Trophoblast cell (in vitro differentiated cells and primary cell): Measurements from ENCODE around the gene LGALS7.

Experiments used
- DNase-seq, 2 donors: peaks; one replicate each; pipeline ENCODE4 v3.0.0-alpha.2; 2016
- H2AFZ ChIP-seq: 2 replicates; pipeline ENCODE4 v1.6.1; 2013; ENCODE audit warnings: low read length, moderate library complexity, mild to moderate bottlenecking; ENCODE audit not compliant: insufficient read depth, poor library complexity
- H2AK5ac ChIP-seq: 2 replicates; pipeline ENCODE4 v1.6.1; 2013; ENCODE audit warnings: mild to moderate bottlenecking, low read length
- H2BK120ac ChIP-seq: 2 replicates; pipeline ENCODE4 v1.6.1; 2013; ENCODE audit warnings: low read length, mild to moderate bottlenecking, moderate library complexity; ENCODE audit not compliant: insufficient read depth, poor library complexity
- H2BK12ac ChIP-seq: 2 replicates; pipeline ENCODE4 v1.6.1; 2013; ENCODE audit warnings: mild to moderate bottlenecking, low read length, moderate library complexity
- H2BK5ac ChIP-seq: 2 replicates; pipeline ENCODE4 v1.6.1; 2013; ENCODE audit warnings: low read length, low read depth, moderate library complexity, mild to moderate bottlenecking; ENCODE audit not compliant: poor library complexity
- H3K14ac ChIP-seq: 2 replicates; pipeline ENCODE4 v1.6.1; 2013; ENCODE audit warnings: mild to moderate bottlenecking, low read length
- H3K18ac ChIP-seq: 2 replicates; pipeline ENCODE4 v1.6.1; 2013; ENCODE audit warnings: mild to moderate bottlenecking, low read length
- H3K23ac ChIP-seq: 2 replicates; pipeline ENCODE4 v1.6.1; 2013; ENCODE audit warnings: low read length
- H3K27ac ChIP-seq: 2 replicates; pipeline ENCODE4 v1.5.1; 2013; ENCODE audit warnings: low read depth, mild to moderate bottlenecking, inconsistent platforms, low read length, moderate library complexity
- H3K27me3 ChIP-seq: 2 replicates; pipeline ENCODE4 v1.6.1; 2013; ENCODE audit warnings: inconsistent platforms, mild to moderate bottlenecking, low read length, moderate library complexity; ENCODE audit not compliant: insufficient read depth
- H3K36me3 ChIP-seq, 2 experiments: 1 replicate in 1 of 2; 2 replicates in 1 of 2; pipeline ENCODE4 v1.6.1; 2013; ENCODE audit warnings: low read length in 2 of 2, mild to moderate bottlenecking in 2 of 2, moderate library complexity in 1 of 2; ENCODE audit not compliant: insufficient read depth in 2 of 2, control insufficient read depth in 1 of 2
- H3K4ac ChIP-seq: 2 replicates; pipeline ENCODE4 v1.6.1; 2013; ENCODE audit warnings: low read depth, mild to moderate bottlenecking, low read length, moderate library complexity
- H3K4me1 ChIP-seq, 2 experiments: 1 replicate in 1 of 2; 2 replicates in 1 of 2; pipeline ENCODE4 v1.6.1; 2013; ENCODE audit warnings: low read length in 2 of 2, mild to moderate bottlenecking in 2 of 2, moderate library complexity in 1 of 2; ENCODE audit not compliant: insufficient read depth in 2 of 2, control insufficient read depth in 1 of 2
- H3K4me2 ChIP-seq: 2 replicates; pipeline ENCODE4 v1.6.1; 2013; ENCODE audit warnings: inconsistent platforms, mild to moderate bottlenecking, low read length, moderate library complexity
- H3K4me3 ChIP-seq: 2 replicates; pipeline ENCODE4 v1.5.1; 2013; ENCODE audit warnings: mild to moderate bottlenecking, low read depth, low read length, inconsistent platforms
- H3K79me1 ChIP-seq: one replicate; pipeline ENCODE4 v1.6.1; 2013; ENCODE audit warnings: low read length
- H3K79me2 ChIP-seq: 2 replicates; pipeline ENCODE4 v1.6.1; 2013; ENCODE audit warnings: low read length, mild to moderate bottlenecking; ENCODE audit not compliant: control insufficient read depth, insufficient read depth, poor library complexity
- H3K9ac ChIP-seq: 2 replicates; pipeline ENCODE4 v1.6.1; 2013; ENCODE audit warnings: mild to moderate bottlenecking, low read length
- H3K9me3 ChIP-seq: 2 replicates; pipeline ENCODE4 v1.6.1; 2013; ENCODE audit warnings: low read depth, mild to moderate bottlenecking, control low read depth, inconsistent platforms, low read length; ENCODE audit not compliant: insufficient read depth
- H4K12ac ChIP-seq: 2 replicates; pipeline ENCODE4 v1.6.1; 2013; ENCODE audit warnings: low read depth, mild to moderate bottlenecking, low read length, moderate library complexity
- H4K8ac ChIP-seq: 2 replicates; pipeline ENCODE4 v1.6.1; 2013; ENCODE audit warnings: low read depth, mild to moderate bottlenecking, low read length, moderate library complexity
- H4K91ac ChIP-seq: one replicate; pipeline ENCODE4 v1.6.1; 2013; ENCODE audit warnings: low read depth, mild to moderate bottlenecking, low read length, moderate library complexity
- WGBS: extraction: QIAGEN DNeasy Blood & Tissue Kit; methylation state at CpG from one replicate; pipeline ENCODE4 v1.1.7; 2013; ENCODE audit warnings: missing lambda C conversion rate; ENCODE audit not compliant: insufficient read length, insufficient coverage; ENCODE audit errors: extremely low coverage; 5-methylcytosine and 5-hydroxymethylcytosine counted together

LGALS7 gene

DNA sequence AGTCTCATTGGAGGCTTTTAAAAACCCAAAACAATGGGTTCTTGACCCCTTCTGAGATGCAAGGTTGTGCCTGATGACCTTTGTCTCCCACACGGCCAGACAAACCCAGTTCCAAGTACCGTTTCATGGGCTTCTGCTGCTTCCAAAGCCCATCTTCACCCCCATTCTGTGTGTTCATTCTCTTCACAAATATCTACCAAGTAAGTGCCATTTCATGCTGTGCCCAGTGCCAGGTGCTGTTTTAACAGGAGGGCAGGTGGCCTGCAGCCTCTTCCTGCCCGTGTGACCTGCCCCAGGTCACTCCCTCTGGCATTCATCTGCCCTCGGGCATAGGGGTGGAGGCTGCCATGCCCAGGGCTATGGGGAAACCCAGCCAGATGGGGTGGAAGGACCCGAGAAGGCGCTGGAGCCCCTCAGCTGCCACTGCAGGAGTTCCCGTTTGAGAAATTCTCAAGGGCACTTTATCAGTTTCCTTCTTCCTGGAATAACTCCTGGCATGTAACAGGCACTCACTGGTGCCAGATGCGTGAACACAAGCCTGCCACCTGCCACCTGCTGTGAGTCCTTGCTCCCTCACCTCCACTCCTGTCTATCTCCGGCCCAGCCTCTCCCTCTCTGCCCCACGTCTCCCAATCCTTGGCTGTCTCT, 41.5 kb downstream of the LGALS7 start:
- Histone ChIP-seq H4K8ac (no peak overlapping the region), H2BK5ac (no peak overlapping the region), H3K9ac (no peak overlapping the region), H3K79me2 (no peaks in the 10 kb centered on the region), H3K27me3 (no peaks in the 10 kb centered on the region), H2BK12ac (no peak overlapping the region), H3K4me1 (peaks cover 21% of the 10 kb centered on the region in 2 experiments), H4K12ac (no peak overlapping the region), H3K23ac (no peak overlapping the region), H3K79me1 (peaks cover 10% of the 10 kb centered on the region), H3K14ac (no peak overlapping the region), H2AFZ (no peak overlapping the region), H3K4me3 (no peak overlapping the region), H3K9me3 (no peaks in the 10 kb centered on the region), H3K36me3 (peaks cover 48 to 55% of the 10 kb centered on the region in 2 experiments), H3K4ac (no peak overlapping the region), H2BK120ac (no peak overlapping the region), H2AK5ac (no peak overlapping the region), H3K27ac (no peak overlapping the region), H4K91ac (no peak overlapping the region), H3K18ac (no peak overlapping the region), H3K4me2 (no peak overlapping the region)
- no CpG with 5 or more reads among the region's 10 CpGs for WGBS
- peak in 1 of 2 donors; percentile 24 for DNase-seq

DNA sequence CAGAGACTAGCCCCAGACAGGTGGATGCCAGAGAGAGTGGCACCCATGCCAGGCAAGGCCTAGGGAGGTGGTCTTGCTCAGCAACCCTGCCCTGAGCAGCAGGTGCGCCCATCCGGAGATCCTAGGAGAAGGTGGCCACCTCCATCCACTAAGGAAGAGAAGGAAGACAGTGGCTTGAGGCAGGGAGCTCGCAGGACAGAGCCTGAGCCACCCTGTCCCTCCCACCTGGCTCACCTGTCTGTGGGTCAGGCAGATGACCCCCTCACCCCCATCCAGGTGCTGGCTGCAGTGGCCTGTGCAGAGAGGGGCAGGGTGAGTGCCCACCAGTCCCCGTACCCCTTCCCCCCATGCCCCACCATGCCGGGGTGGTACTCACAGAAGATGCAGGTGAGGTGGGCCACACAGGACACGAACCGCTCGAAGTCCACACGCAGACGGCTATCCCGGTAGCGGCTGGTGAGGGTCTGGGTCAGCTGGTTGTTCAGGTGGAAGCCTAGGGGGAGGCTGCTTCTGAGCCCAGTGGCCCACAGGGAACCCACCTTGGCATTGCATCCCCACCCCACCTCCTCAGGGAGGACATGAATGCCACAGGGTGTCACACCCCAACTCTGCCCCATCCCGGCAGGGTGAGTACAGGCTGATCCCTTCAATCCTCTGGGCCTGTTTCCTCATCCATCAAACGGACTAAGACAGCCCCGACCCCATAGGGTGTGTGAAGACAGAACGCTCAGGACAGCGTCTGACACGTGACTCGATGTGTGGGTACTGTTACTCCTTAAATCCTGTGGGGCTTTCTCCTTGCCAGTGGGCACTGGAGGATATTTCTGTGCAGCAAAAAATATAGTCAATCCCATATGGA, 42.4 kb downstream of the LGALS7 start:
- WGBS = no CpG with 5 or more reads among the region's 19 CpGs
- Histone ChIP-seq H3K9ac (peak overlapping the region; percentile 32), H3K4me2 (no peak overlapping the region), H3K36me3 (peaks cover 56 to 64% of the 10 kb centered on the region in 2 experiments), H3K18ac (no peak overlapping the region), H2AFZ (no peak overlapping the region), H3K23ac (no peak overlapping the region), H2BK5ac (no peak overlapping the region), H3K4me1 (peaks cover 17% of the 10 kb centered on the region in 2 experiments), H2BK12ac (no peak overlapping the region), H3K27ac (no peak overlapping the region), H2BK120ac (no peak overlapping the region), H4K8ac (no peak overlapping the region), H3K4me3 (no peak overlapping the region), H4K12ac (peak overlapping the region; percentile 20), H3K4ac (no peak overlapping the region), H3K27me3 (no peaks in the 10 kb centered on the region), H2AK5ac (no peak overlapping the region), H3K14ac (no peak overlapping the region), H3K79me2 (no peaks in the 10 kb centered on the region), H3K9me3 (no peaks in the 10 kb centered on the region), H3K79me1 (peaks cover 4% of the 10 kb centered on the region), H4K91ac (no peak overlapping the region)
- DNase-seq = no peak

GRCh38 chr19:38730470-38730730, 42.9 kb downstream of the LGALS7 start:
- Histone ChIP-seq H2AK5ac (no peak overlapping the region), H4K91ac (no peak overlapping the region), H3K79me1 (peaks cover 3% of the 10 kb centered on the region), H3K14ac (no peak overlapping the region), H3K4me3 (no peak overlapping the region), H3K4ac (no peak overlapping the region), H4K8ac (no peak overlapping the region), H3K9ac (no peak overlapping the region), H2BK12ac (no peak overlapping the region), H3K9me3 (no peaks in the 10 kb centered on the region), H3K18ac (no peak overlapping the region), H3K27me3 (no peaks in the 10 kb centered on the region), H3K4me2 (no peak overlapping the region), H3K23ac (no peak overlapping the region), H2BK5ac (no peak overlapping the region), H3K4me1 (peaks cover 16% of the 10 kb centered on the region in 2 experiments), H3K36me3 (peaks cover 62 to 69% of the 10 kb centered on the region in 2 experiments), H2BK120ac (no peak overlapping the region), H4K12ac (peak overlapping the region; percentile 20), H3K79me2 (no peaks in the 10 kb centered on the region), H3K27ac (no peak overlapping the region), H2AFZ (no peak overlapping the region)
- no CpG with 5 or more reads among the region's 7 CpGs for WGBS
- DNase-seq = no peak

- H3K27ac ChIP-seq = no peak overlapping the region
- peak; percentile 55 to 78 for DNase-seq
- H3K23ac ChIP-seq = no peak overlapping the region
- no peak overlapping the region for H2AFZ ChIP-seq
- peaks cover 67 to 75% of the 10 kb centered on the region in 2 experiments for H3K36me3 ChIP-seq
- no peak overlapping the region for H4K12ac ChIP-seq
- no peaks in the 10 kb centered on the region for H3K79me2 ChIP-seq
- H2BK12ac ChIP-seq = no peak overlapping the region
- H2AK5ac ChIP-seq = no peak overlapping the region
- H3K4me2 ChIP-seq = no peak overlapping the region
- WGBS = no CpG with 5 or more reads among the region's 17 CpGs
- H3K4ac ChIP-seq = no peak overlapping the region
- peaks cover 2% of the 10 kb centered on the region for H3K79me1 ChIP-seq
- H4K91ac ChIP-seq = no peak overlapping the region
- no peak overlapping the region for H2BK120ac ChIP-seq
- H3K9me3 ChIP-seq = no peaks in the 10 kb centered on the region
- H3K9ac ChIP-seq = no peak overlapping the region
- H3K14ac ChIP-seq = no peak overlapping the region
- H3K4me3 ChIP-seq = no peak overlapping the region
- H3K18ac ChIP-seq = no peak overlapping the region
- no peaks in the 10 kb centered on the region for H3K27me3 ChIP-seq
- no peak overlapping the region for H2BK5ac ChIP-seq
- no peak overlapping the region for H4K8ac ChIP-seq
- H3K4me1 ChIP-seq = peaks cover 11 to 12% of the 10 kb centered on the region in 2 experiments
These were observed 43.5 kb downstream of the LGALS7 start for GRCh38 chr19:38729653-38730469.
